Stimulated activated CD4-positive, alpha-beta T cell treated with anti-CD3 and anti-CD28 coated beads, Interleukin-1b, Interleukin-23, amount 100 ng/mL, for 4 hours (primary cell): ENCODE data around the gene SIRT3.
"Not testable (repeated sequence)": the region's sequence is repeated elsewhere in the genome, so short reads cannot be mapped to it uniquely, and the experiment has no call there.

Experiments used
- DNase-seq, 2 donors: peaks; one replicate each; pipeline ENCODE4 v3.0.0-alpha.2; 2020; ENCODE audit warnings: low read depth in 2 of 2

SIRT3 gene

GRCh38 chr11:203056-203944 lies 32.8 kb downstream of the SIRT3 start:
- DNase-seq, result no peak

DNA sequence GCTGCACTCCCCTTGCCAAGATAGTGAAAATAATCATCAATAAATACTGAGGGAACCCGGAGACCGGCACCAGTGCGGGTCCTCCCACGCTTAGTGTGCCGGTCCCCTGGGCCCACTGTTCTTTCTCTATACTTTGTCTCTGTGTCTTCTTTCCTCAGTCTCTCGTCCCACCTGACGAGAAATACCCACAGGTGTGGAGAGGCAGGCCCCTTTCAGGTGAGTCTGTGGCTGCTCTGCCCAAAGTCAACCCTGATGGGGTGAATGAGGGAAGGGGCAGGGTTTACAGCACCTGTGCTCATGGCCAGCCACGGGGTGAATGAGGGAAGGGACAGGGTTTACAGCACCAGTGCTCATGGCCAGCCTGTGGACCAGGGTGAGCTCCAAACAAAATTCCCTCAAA lies 33.7 kb downstream of the SIRT3 start:
- no peak for DNase-seq

DNA sequence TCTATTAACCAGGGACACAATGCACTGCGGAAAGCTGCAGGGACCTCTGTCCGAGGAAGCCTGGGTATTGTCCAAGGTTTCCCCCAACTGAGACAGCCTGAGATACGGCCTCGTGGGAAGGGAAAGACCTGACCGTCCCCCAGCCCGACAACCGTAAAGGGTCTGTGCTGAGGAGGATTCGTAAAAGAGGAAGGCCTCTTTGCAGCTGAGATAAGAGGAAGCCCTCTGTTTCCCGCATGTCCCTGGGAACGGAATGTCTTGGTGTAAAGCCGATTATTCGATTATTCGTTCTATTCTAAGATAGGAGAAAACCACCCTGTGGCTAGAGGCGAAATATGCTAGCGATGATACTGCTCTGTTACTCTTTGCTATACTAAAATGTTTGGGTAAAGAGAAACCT lies 34.2 kb downstream of the SIRT3 start:
- DNase-seq, result no peak

- DNase-seq, result no peak
These were observed 35.7 kb downstream of the SIRT3 start for GRCh38 chr11:200224-201003.

DNA sequence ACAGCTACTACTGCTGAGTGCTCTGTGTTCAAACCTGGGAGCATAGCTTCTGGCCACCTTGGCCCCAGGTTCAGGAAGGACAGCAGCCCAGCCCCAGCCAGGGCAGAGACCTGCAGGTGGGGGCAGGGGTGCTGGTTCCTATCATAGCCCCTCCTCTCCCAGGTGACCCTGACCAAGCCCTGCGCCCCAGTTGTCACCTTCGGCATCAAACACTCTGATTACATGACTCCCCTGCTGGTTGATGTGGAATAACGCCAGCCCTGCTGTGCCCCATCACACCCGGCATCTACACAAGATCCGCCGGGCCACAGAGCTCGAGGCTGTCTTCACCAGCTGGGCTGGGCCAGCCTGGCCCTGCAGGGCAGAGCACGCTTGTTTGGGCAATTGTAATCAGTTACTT lies 36.4 kb downstream of the SIRT3 start:
- DNase-seq, result no peak

GRCh38 chr11:199004-199581 lies 37.0 kb downstream of the SIRT3 start:
- no peak for DNase-seq

DNA sequence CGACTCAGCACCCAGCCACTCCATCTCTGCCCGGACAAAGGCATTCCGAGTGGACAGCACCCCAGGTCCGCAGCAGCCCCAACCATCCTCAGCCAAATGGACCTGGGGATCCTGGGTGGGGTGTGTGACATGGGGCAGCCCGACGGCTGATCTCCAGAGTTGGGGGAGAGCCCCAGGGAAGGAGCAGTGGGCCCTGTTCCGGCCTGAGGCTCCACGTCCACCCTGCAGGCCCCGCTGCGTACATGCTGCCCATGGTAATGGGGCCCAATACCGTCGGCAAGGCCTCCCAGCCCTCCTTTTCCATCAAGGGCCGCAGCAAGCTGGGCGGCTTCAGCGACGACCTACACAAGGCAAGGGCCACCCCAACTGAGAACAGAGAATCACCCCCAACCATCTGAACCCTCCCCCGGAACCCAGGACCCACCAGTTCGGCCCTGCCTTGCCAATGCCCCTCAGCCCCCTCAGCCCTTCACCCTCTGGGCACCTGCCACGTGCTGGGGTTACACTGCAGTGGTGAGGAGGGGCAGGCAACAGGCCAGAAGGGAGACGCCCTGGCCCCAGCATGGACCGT lies 37.8 kb downstream of the SIRT3 start:
- no peak for DNase-seq

DNA sequence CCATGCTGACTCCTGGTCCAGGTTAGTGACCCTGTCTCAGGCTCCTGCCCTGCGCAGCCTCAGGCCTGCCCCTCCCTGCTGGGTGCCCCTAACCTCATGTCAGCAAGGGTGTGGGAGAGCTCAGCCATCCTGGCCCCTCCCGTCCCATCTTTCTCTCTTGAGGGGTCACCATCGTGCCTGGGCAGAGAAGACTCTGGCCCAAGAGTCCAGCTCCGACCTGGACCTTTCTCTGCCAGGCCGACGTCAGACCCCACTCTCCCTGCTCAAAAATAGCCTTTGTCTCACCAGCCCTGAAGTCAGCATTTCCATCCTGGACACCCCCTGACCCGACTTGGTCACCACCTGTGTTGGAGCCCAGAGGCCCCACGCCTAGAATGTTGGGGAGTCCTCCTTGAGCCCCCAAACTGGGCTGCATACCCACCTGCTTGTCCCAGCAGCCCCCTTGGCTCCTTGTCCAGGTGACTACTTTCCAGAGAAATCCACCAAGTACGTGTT lies 38.4 kb downstream of the SIRT3 start:
- no peak for DNase-seq

GRCh38 chr11:196786-197731 lies 39.1 kb downstream of the SIRT3 start:
- no peak for DNase-seq

GRCh38 chr11:193481-193880 lies 42.7 kb downstream of the SIRT3 start:
- not testable (repeated sequence) for DNase-seq

DNA sequence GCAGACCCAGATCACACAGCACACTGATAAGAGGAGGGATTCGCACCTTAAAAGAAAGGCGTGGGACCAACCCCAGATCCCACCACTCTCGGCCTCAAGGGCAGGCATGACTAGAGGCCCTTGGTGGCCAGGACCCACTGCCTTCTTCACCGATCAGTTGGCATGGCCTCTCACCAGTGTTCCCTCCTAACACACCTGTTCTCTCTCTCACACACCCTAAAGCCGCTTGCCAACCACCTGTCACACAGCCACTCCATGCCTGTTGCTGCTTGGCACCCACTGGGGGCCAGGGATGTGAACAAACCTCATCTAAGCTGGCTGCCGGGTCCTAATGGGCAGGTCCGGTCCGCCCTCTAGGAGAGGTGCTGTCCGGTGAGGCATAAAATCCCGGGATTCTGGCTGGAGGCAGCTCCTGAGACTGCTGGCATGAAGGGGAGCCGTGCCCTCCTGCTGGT lies 43.4 kb downstream of the SIRT3 start, which contains the start of gene SCGB1C1:
SCGB1C1 (plus strand) TSS at position 405 of the 455 bp plus-strand sequence; CDS start at position 427, 22 bp downstream.
- DNase-seq, result not testable (repeated sequence)

DNA sequence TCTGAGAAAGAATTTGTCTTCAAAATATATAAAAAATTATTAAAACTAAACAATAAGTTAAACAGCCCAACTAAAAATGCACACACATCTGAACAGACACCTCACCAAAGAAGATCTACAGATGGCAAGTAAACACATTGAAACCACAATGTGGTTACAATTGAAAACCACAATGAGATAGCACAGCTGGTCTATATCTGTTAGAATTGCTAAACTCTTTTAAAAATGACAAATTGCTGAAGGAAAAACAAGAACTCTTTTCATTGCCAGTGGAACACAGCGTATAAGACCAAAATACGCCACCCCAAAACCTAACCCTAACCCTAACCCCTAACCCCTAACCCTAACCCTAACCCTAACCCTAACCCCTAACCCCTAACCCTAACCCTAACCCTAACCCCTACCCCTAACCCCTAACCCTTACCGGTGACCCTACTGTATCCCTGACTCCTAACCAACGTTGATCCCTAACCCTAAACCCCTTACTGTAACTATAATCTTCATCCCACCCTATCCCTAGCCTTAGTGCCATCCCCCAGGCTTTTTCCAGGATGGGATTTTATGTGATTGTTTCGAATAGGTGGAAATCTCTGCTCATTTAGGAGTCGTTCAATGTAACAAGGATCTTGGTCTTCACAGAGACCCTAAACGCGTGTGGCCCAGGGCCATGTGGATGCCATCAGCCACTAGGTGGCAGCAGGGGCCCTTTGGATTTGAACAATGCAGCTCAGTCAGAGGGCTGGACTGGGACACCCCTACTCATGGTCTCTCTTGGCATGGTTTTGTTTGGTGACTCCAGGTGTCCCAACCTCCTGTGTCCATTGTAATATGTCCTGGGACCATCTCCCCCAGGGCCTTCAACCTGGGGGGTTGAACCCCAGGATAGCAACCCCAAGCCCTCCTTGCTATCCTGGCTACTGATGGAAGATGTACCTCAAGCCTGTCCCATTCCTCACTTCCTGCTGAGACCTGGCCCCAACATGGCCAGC lies 44.4 kb downstream of the SIRT3 start:
- peak; percentile 36 to 54 for DNase-seq

DNA sequence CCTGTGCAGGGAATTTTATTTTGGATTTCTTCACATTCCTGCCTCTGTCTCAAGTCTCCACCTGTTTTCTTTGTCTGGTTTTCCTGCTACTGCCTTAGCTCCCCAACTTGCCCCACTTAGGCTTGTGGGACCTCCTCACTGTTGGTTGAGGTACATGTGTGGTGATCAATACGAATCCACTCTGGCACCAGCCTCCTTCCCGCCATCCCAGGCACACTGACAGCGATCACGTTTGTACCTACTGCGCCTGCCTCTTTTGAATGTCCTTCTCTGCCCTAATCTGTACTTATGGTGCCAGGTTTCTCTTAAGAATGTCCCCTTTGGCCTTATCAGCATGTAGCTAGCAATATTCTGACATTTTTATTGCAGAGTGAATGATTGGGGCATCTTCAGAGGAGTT lies 45.6 kb downstream of the SIRT3 start:
- DNase-seq, result not testable (repeated sequence)

GRCh38 chr11:189843-190311 lies 46.3 kb downstream of the SIRT3 start:
- not testable (repeated sequence) for DNase-seq

DNA sequence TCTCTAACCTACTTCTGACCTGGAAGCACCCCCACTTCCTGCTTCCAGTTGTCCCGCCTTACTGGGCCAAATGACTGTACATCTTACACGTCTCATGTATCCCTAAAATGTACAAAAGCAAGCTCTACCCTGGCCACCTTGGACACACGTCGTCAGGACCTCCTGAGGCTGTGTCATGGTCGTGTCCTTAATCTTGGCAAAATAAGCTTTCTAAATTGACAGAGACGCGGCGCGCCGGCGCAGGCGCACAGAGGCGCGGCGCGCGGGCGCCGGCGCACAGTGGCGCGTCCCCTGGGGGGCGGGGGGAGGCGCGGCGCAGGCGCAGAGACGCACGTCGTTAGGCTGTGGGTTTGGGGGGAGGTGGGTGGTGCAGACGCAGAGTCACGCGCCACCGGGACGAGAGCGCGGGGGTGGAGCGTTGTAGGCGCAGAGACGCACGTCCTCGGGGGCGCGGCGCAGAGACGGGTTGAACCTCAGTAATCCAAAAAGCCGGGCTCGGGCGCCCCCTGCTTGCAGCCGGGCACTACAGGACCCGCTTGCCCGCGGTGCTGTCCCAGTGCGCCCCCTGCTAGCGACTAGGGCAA lies 46.9 kb downstream of the SIRT3 start:
- not testable (repeated sequence) for DNase-seq

DNA sequence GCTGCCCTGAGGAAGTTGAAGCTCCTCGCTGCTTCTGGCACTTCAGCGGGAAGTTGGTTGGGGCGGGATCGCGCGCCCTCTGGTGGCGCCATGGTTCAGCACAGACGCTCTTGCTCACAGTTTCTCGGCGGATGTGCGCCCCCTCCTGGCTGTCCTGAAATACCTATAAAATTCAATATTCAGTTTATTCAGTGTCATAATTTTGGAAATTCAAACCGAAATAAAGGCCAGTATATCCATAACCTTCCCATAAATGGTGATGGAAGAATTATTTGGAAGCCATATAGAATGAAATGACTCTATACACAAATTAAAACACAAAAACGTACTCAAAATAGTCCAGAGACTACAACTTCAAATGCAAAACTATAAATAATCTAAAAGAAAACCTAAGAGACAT lies 55.9 kb downstream of the SIRT3 start:
- not testable (repeated sequence) for DNase-seq
